Inflammatory macrophage (primary cell): Measurements from ENCODE around the gene VCAN.

Experiments used
- DNase-seq, 2 donors: peaks; one replicate each; pipeline ENCODE4 v3.0.0-alpha.2; 2020 to 2022

Gene VCAN

DNA sequence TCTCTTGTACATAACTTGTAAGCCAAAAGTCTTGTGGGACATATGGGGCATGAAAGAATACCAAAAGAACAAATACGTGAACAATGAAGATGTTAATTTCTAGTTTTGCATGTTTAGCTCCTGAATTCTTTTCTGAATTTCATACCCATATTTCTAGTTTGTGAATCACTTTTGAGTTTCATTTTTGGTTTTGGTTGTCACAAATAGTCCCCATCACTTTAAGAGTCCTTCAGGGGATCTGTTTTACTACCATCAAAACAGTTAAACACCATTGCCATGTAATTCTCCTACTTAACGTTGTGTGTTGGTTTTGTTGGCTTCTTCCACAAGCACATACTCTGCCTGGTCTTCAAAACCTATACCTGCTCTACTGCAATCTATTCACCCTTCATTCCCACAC, 27.0 kb downstream of the VCAN start:
- no peak for DNase-seq

GRCh38 chr5:83503662-83504061, 32.1 kb downstream of the VCAN start:
- DNase-seq: no peak

DNA sequence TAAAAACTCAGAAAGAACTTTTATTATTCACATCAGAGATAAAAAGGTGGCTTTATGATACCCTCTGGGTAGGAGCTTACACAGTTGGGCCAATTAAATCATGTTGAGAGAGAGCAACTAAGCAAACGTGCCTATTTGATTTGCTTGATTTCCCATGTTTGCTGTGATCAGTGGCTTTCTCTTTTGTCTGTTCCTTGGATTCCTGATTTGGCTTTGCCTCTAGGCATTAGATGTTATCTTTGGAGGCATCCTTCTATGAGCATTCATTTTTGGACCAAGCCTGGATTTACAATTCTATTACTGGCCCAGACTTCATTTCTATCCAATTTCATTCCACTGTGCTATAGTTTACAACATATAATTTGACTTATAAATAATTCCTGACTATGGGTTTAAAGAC, 35.9 kb downstream of the VCAN start:
- DNase-seq: no peak

DNA sequence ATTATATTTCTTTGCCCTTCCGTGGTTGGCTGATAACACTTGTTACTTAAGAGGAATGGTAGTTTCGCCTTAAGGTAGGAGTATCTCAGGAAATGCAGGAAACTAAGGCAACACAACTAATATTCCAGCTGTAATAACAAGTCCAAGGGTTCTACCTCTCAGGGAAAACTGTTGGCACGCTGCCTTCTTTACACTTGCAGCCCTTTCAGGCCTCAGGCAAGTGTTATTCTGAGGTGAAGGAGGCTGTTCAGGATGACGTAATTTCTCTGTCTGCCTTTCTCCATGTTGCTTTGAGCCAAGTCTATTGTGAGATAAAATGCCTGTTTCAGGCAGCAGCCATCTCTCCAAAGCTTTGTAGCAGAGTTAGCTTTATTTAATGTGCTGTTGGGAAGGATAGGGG, 38.0 kb downstream of the VCAN start:
- DNase-seq: no peak

DNA sequence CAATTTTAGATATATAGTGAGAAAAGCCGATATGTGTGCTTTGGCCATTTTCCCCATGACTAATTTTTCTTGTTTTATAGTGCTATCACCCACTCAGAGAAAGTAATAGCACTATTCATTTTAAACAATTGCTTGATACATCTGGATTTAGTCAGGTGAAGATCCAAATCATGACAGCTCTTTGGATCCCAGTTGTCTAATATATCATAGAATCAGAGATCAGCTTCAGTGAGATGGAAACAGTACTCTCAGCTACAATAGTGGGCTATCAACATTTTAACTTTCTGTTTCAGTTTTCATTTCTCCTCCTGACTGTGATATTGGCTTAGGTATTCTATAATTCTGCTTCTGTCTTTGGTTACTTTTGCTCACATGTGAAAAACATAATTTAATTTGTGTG, 38.7 kb downstream of the VCAN start:
- no peak for DNase-seq

DNA sequence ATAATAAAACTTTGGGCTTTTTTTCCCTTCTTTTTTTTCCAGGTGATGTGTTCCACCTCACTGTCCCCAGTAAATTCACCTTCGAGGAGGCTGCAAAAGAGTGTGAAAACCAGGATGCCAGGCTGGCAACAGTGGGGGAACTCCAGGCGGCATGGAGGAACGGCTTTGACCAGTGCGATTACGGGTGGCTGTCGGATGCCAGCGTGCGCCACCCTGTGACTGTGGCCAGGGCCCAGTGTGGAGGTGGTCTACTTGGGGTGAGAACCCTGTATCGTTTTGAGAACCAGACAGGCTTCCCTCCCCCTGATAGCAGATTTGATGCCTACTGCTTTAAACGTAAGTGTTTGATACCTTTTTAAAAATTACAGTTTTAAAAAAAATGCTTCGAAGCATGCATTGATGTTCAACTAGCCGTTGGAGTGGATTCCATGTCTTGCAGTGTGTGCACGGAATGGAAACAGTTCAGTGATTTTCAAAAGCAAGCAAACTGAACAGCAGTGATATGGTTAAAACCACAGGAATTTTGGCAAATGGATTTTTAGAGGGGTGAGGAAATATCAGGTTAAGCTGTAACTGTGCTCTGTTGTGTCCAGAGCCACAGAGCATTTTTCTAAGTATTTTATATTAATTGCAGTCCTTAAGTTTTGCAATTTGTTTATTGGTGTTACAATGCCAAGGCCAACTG, 40.7 kb downstream of the VCAN start:
- DNase-seq: no peak

GRCh38 chr5:83513081-83513480, 41.5 kb downstream of the VCAN start:
- no peak for DNase-seq

GRCh38 chr5:83513491-83513890, 41.9 kb downstream of the VCAN start:
- no peak for DNase-seq

- DNase-seq: no peak
Observed at GRCh38 chr5:83516377-83516776, 44.8 kb downstream of the VCAN start.

GRCh38 chr5:83517072-83517687, 45.6 kb downstream of the VCAN start:
- DNase-seq: peak in 1 of 2 donors; percentile 30

DNA sequence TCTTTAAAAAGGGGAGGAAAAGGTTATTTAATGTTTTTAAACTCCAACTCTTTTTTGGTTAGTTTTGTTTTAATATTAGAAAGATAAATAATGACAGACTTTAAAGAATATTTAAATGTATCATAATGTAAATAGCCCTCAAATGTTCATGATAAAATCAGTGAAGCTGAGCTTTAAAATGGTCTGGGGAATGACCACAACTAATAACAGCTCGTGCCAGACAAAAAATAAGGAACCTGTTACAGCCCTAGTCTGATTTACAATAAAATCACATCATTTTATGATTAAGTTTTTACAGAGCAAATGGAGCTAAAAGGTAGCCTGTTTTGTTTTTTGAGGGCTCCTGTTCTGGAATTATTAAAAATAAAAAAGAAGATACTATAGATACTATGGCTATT, 46.1 kb downstream of the VCAN start:
- DNase-seq: no peak

DNA sequence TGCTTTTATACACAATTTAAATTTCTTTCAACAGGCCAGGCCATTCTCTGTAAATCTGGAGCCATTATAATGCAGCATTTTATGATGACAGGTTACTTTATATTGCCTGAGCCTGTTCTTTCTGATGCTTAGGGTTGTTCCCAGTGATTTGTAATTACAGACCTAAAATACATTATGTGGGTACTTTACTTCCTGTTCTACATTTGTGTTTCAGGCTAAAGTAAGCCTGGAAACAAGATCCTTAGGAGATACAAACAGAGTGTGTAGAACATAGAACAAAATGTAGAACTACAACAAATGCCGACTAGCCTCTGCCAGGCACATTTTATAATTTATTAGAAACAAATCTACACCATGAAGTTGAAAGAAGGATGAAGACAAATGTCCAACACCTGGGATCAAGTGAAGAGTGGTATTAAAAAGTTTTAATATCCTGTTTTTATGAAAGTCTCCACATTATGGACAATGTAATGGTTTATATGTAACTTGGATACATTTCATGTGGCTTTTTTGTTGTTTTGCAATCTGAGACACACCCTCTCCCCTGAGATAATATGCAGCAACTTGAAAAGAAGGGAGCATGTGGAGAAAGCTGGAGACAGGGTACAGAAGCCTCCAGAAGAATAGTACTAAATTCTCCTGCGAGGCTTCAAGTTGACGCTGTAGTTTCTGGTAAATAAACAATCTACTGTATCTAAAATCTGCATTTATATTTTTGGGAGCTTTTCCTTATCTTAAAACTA, 46.9 kb downstream of the VCAN start:
- no peak for DNase-seq

DNA sequence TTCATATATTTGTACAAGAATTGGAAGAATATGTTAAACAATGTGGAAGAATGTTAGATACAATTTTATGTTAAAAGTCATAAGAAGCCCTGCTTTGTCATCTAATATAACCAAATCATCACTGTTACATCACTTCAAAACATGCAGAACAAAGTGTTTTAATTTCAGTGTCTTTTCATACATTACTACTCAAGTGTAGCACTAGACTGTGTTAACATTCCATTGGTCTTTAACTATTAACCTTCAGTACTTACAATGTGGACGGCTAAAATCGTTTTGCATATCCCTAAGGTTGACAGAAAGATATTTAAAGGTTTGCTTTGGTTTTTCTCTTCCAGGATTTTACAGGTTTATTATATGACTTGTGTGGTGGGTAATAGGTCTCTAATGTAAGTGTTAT, 50.9 kb downstream of the VCAN start:
- DNase-seq: no peak

GRCh38 chr5:83523929-83524328, 52.4 kb downstream of the VCAN start:
- no peak for DNase-seq

DNA sequence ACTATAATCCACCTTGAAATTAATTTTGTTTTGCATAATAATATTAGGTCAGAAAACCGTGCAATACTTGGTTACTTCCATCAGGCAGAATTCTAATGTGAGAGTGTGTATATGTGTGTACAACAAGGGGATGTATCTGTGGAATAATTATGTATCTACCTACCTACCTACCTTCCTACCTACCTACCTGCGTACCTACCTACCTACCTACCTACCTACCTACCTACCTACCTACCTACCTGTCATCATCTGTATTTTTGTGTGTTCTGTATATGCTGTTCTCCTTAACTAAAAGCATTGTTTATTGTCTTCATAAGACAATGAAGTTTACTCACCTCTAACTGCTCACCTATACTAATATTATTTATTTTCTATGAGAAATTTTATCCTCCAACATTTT, 52.8 kb downstream of the VCAN start:
- DNase-seq: no peak

DNA sequence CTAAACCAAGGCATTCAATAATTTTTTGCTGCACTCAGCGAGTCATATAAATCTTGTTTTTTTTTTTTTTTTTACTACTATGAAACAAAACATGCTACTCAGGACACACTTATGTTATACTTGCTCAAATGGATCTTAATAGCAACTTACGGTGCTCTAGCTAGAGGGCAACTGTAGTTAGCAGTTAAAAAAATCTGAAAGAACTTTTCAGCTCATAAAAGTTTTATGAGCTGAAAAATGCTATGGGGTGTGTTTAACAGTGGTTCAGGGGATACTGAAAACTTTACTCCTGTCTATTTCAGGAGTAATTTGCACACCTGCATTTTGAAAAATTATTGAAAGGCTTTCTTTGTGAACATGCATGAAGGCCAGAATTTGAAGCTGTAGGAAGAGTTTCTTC, 53.4 kb downstream of the VCAN start:
- DNase-seq: no peak

DNA sequence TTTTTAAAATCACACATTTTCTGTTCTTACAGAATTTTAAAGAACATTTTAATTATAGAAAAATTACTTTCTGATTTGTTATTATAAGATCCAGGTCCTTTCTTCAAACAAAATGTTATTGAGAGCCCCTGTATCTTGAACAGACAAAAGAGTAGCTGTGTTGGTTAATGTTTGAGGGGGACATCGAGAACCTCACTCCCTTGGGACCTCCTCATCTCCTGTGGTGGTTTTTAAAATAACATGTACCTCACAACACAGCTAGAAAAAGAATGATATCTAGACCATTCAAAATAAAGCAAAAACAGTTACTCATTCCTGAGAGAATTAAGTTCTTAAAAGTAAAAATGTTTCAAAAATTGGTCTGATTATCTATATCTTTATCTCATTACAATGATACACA, 54.7 kb downstream of the VCAN start:
- no peak for DNase-seq

- peak; percentile 17 to 39 for DNase-seq
Observed at GRCh38 chr5:83527221-83527620, 55.7 kb downstream of the VCAN start.

GRCh38 chr5:83527722-83528438, 56.3 kb downstream of the VCAN start:
- DNase-seq: no peak

- DNase-seq: no peak
Observed at GRCh38 chr5:83528439-83528769, 56.9 kb downstream of the VCAN start.

DNA sequence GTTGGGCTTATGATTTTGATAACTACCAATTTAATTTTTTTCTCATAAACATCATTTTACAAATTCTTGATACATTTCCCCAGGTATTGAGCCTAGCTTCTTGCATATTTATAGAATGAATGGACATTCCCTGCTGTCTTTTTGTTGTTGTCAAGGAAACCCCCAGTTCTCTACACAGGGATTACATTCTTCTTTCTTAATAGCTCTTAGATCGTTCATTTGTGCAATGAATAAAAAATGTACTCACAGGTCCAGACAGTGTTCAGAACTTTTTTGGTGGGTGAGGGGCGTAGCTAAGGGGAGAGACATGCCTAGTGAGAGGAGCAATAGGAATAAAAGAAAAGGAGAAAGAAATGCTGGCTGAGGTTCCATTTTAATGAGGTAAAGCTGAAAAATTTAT, 58.6 kb downstream of the VCAN start:
- no peak for DNase-seq

DNA sequence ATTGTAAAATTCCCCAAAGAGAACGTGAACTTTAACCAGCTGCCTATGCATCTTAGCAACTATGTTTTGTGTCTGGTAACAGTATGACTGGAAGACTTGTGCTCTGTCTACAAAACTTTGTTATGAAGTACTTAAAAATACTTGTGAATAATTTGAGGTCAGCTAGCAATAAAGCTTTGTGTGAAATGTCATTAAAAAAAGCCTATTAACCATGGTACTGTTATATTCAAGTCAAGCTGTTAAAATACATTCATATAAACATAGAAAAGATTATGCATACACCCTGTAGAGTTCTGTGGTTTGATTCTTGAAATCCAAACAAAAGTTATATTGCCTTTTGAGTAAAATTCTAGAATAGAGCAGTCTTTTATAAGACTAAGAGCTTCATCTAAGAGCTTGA, 60.1 kb downstream of the VCAN start:
- no peak for DNase-seq

DNA sequence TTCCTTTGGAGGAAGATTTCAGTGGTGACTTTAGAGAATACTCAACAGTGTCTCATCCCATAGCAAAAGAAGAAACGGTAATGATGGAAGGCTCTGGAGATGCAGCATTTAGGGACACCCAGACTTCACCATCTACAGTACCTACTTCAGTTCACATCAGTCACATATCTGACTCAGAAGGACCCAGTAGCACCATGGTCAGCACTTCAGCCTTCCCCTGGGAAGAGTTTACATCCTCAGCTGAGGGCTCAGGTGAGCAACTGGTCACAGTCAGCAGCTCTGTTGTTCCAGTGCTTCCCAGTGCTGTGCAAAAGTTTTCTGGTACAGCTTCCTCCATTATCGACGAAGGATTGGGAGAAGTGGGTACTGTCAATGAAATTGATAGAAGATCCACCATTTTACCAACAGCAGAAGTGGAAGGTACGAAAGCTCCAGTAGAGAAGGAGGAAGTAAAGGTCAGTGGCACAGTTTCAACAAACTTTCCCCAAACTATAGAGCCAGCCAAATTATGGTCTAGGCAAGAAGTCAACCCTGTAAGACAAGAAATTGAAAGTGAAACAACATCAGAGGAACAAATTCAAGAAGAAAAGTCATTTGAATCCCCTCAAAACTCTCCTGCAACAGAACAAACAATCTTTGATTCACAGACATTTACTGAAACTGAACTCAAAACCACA, 67.4 kb downstream of the VCAN start:
- peak; percentile 12 to 31 for DNase-seq
